ENCODE measurements around the gene TRIM49C. TPM values are rescaled to one million over a fixed set of nuclear protein-coding genes. Genes with fewer than 3 reads are reported as not detected.
"Not testable (repeated sequence)": the region's sequence is repeated elsewhere in the genome, so short reads cannot be mapped to it uniquely, and the experiment has no call there.

TRIM49C gene
- polyA plus RNA-seq (2011; rRNA removed) (not detected in 2 replicates), polyA plus RNA-seq (2017; fragmentation: RNase III; extraction: RNeasy Plus Mini Kit Qiagen cat#74134 plus additional on column Dnase treatment) (not detected in 3 replicates), polyA minus RNA-seq (2011; rRNA and poly(A)+ RNA removed) (not detected in 2 replicates)
- polyA plus RNA-seq (2012; cell fraction: cytosol; rRNA removed): not detected in 2 replicates
- not detected in 2 replicates for polyA plus RNA-seq (2012; cell fraction: nucleus; rRNA removed)

GRCh38 chr11:90030806-90031205 is at the start of gene TRIM49C:
TSS of gene TRIM49C (plus strand) at chr11:90031106. CDS start at chr11:90035212, 4,106 bp downstream.
- H3K27ac ChIP-seq; DNase-seq (ENCODE audit: low read depth in 1 of 2, low spot score in 1 of 2); H3K4me1 ChIP-seq; FAIRE-seq; ATAC-seq; POLR2A ChIA-PET; CTCF ChIA-PET; H3K4me2 ChIP-seq; H3K4me3 ChIP-seq; H3K9me3 ChIP-seq: not testable (repeated sequence)
- 0% methylated on average over 1 of the region's 2 CpGs for WGBS (ENCODE audit: missing lambda C conversion rate)

- H3K4me1 ChIP-seq; ATAC-seq; DNase-seq (ENCODE audit: low read depth in 1 of 2, low spot score in 1 of 2); H3K9me3 ChIP-seq; H3K4me2 ChIP-seq; CTCF ChIA-PET; FAIRE-seq; H3K4me3 ChIP-seq; H3K27ac ChIP-seq; POLR2A ChIA-PET: not testable (repeated sequence)
- WGBS (ENCODE audit: missing lambda C conversion rate): no CpG with 5 or more reads among the region's 3 CpGs
Measured at GRCh38 chr11:90024184-90024583, 6.7 kb upstream of the TRIM49C start.

- H3K27ac ChIP-seq; POLR2A ChIA-PET; DNase-seq (ENCODE audit: low read depth in 1 of 2, low spot score in 1 of 2); ATAC-seq; H3K4me3 ChIP-seq; H3K4me1 ChIP-seq; H3K9me3 ChIP-seq; H3K4me2 ChIP-seq; FAIRE-seq; CTCF ChIA-PET: not testable (repeated sequence)
- WGBS (ENCODE audit: missing lambda C conversion rate): no CpG with 5 or more reads among the region's 41 CpGs
Measured at GRCh38 chr11:90051591-90052209, 20.8 kb downstream of the TRIM49C start.

- POLR2A ChIA-PET; DNase-seq (ENCODE audit: low read depth in 1 of 2, low spot score in 1 of 2); H3K4me1 ChIP-seq; ATAC-seq; H3K4me3 ChIP-seq; H3K4me2 ChIP-seq; H3K9me3 ChIP-seq; FAIRE-seq; CTCF ChIA-PET; H3K27ac ChIP-seq: not testable (repeated sequence)
- WGBS (ENCODE audit: missing lambda C conversion rate): no CpG with 5 or more reads among the region's 33 CpGs
Measured at GRCh38 chr11:90052311-90052710, 21.4 kb downstream of the TRIM49C start.

- H3K4me1 ChIP-seq; H3K27ac ChIP-seq; H3K4me2 ChIP-seq; POLR2A ChIA-PET; DNase-seq (ENCODE audit: low read depth in 1 of 2, low spot score in 1 of 2); FAIRE-seq; CTCF ChIA-PET; ATAC-seq; H3K9me3 ChIP-seq; H3K4me3 ChIP-seq: not testable (repeated sequence)
- 59% methylated on average over 13 of the region's 28 CpGs for WGBS (ENCODE audit: missing lambda C conversion rate)
Measured at GRCh38 chr11:90053545-90053944, 22.6 kb downstream of the TRIM49C start.

- H3K27ac ChIP-seq; POLR2A ChIA-PET; H3K4me1 ChIP-seq; H3K4me2 ChIP-seq; CTCF ChIA-PET; ATAC-seq; FAIRE-seq; DNase-seq (ENCODE audit: low read depth in 1 of 2, low spot score in 1 of 2); H3K4me3 ChIP-seq; H3K9me3 ChIP-seq: not testable (repeated sequence)
- WGBS (ENCODE audit: missing lambda C conversion rate): no CpG with 5 or more reads among the region's 3 CpGs
Measured at GRCh38 chr11:90085650-90086049, 54.7 kb downstream of the TRIM49C start, which contains the start of gene UBTFL1. TSS of gene UBTFL1 (plus strand) at chr11:90085950. CDS start at chr11:90085950, 0 bp downstream.

GRCh38 chr11:90088731-90089130 is 57.8 kb downstream of the TRIM49C start:
- FAIRE-seq; H3K4me1 ChIP-seq; H3K4me3 ChIP-seq; POLR2A ChIA-PET; CTCF ChIA-PET; H3K27ac ChIP-seq; H3K4me2 ChIP-seq; DNase-seq (ENCODE audit: low read depth in 1 of 2, low spot score in 1 of 2); H3K9me3 ChIP-seq; ATAC-seq: not testable (repeated sequence)
- WGBS (ENCODE audit: missing lambda C conversion rate): 9% methylated on average over 2 of the region's 2 CpGs

Small RNA genes within 50 kb of the gene (small RNA-seq; reads per million reads assigned to genes)
- 0 reads per million in 6 experiments for gene AP000827.1

Other genes starting within 250 kb of the TRIM49C start
- 0.08 TPM in 1 of 2 replicates, not detected in the other for gene TRIM49, start 222.5 kb upstream of the TRIM49C start, polyA plus RNA-seq (2011; rRNA removed)
- gene TRIM49, start 222.5 kb upstream of the TRIM49C start, polyA plus RNA-seq (2017; fragmentation: RNase III; extraction: RNeasy Plus Mini Kit Qiagen cat#74134 plus additional on column Dnase treatment): not detected in 3 replicates
- gene TRIM64B, start 152.6 kb upstream of the TRIM49C start, polyA plus RNA-seq (2011; rRNA removed): not detected in 2 replicates
- gene TRIM64B, start 152.6 kb upstream of the TRIM49C start, polyA plus RNA-seq (2017; fragmentation: RNase III; extraction: RNeasy Plus Mini Kit Qiagen cat#74134 plus additional on column Dnase treatment): not detected in 3 replicates
- gene TRIM49D1, start 108.9 kb upstream of the TRIM49C start, polyA plus RNA-seq (2011; rRNA removed): 0.04 TPM in 1 of 2 replicates, not detected in the other
- gene TRIM49D1, start 108.9 kb upstream of the TRIM49C start, polyA plus RNA-seq (2017; fragmentation: RNase III; extraction: RNeasy Plus Mini Kit Qiagen cat#74134 plus additional on column Dnase treatment): not detected in 3 replicates
- gene TRIM49D2, start 107.0 kb upstream of the TRIM49C start, polyA plus RNA-seq (2011; rRNA removed): not detected in 2 replicates
- not detected in 3 replicates for gene TRIM49D2, start 107.0 kb upstream of the TRIM49C start, polyA plus RNA-seq (2017; fragmentation: RNase III; extraction: RNeasy Plus Mini Kit Qiagen cat#74134 plus additional on column Dnase treatment)
- not detected in 2 replicates for gene TRIM64, start 65.1 kb upstream of the TRIM49C start, polyA plus RNA-seq (2011; rRNA removed)
- gene TRIM64, start 65.1 kb upstream of the TRIM49C start, polyA plus RNA-seq (2017; fragmentation: RNase III; extraction: RNeasy Plus Mini Kit Qiagen cat#74134 plus additional on column Dnase treatment): not detected in 3 replicates
- not detected in 2 replicates for gene UBTFL1, start 54.8 kb downstream of the TRIM49C start, polyA plus RNA-seq (2011; rRNA removed)
- gene UBTFL1, start 54.8 kb downstream of the TRIM49C start, polyA plus RNA-seq (2017; fragmentation: RNase III; extraction: RNeasy Plus Mini Kit Qiagen cat#74134 plus additional on column Dnase treatment): not detected in 3 replicates
- gene NAALAD2, start 103.6 kb downstream of the TRIM49C start, polyA plus RNA-seq (2011; rRNA removed): not detected in 2 replicates
- not detected in 3 replicates for gene NAALAD2, start 103.6 kb downstream of the TRIM49C start, polyA plus RNA-seq (2017; fragmentation: RNase III; extraction: RNeasy Plus Mini Kit Qiagen cat#74134 plus additional on column Dnase treatment)
- gene CHORDC1, start 191.9 kb downstream of the TRIM49C start, polyA plus RNA-seq (2011; rRNA removed): 71.9 and 83.8 TPM in 2 replicates
- gene CHORDC1, start 191.9 kb downstream of the TRIM49C start, polyA plus RNA-seq (2017; fragmentation: RNase III; extraction: RNeasy Plus Mini Kit Qiagen cat#74134 plus additional on column Dnase treatment): 127 to 163 TPM (median 163 TPM) in 3 replicates